ENCODE measurements around the gene SALL1. TPM values are rescaled to one million over a fixed set of nuclear protein-coding genes. Genes with fewer than 3 reads are reported as not detected.

Gene SALL1
- total and polyA plus RNA-seq, 2 donors (not counting 3 experiments of a cell fraction or from before 2014, with no cell fraction given): not detected

- no peaks in the 10 kb centered on the region for H3K27me3 ChIP-seq (ENCODE audit: control insufficient read depth in 2 of 2, insufficient read depth in 2 of 2, low read length in 2 of 2)
- dilution Hi-C loops (cut with MboI; ENCODE audit: extremely low pct_ligation_motif_present, low sequenced_read_pairs): no loop called here
- intact Hi-C loops (cut with micrococcal nuclease): no loop called here
- no peak for TF ChIP-seq MAX (IDR thresholded peaks at IDR 0.05; ENCODE audit: insufficient read depth, insufficient read length)
- TF ChIP-seq MYC (IDR thresholded peaks at IDR 0.05; ENCODE audit: low read depth, low read length): no peak
- no peak for TF ChIP-seq CTCF (IDR thresholded peaks at IDR 0.05; ENCODE audit: extremely low read depth in 1 of 2, insufficient read depth in 1 of 2, low read depth in 1 of 2, low read length in 2 of 2)
- TF ChIP-seq EZH2 (IDR thresholded peaks at IDR 0.05; ENCODE audit: borderline replicate concordance, low read depth, low read length, severe bottlenecking): no peak
- TF ChIP-seq POLR2A (IDR thresholded peaks at IDR 0.05; ENCODE audit: low read depth, low read length): no peak
- no peak for TF ChIP-seq GATA2 (IDR thresholded peaks at IDR 0.05; ENCODE audit: insufficient read depth, insufficient read length, low read depth, low read length)
- TF ChIP-seq JUN (IDR thresholded peaks at IDR 0.05; ENCODE audit: borderline replicate concordance, insufficient read depth, insufficient read length, low read depth): no peak
- no peak for TF ChIP-seq POLR2AphosphoS5 (IDR thresholded peaks at IDR 0.05; ENCODE audit: insufficient read depth, low read depth, low read length)
- TF ChIP-seq FOS (IDR thresholded peaks at IDR 0.05; ENCODE audit: borderline replicate concordance, insufficient read depth, low read length): no peak
- H3K9me1 ChIP-seq (replicated peaks; ENCODE audit: control insufficient read depth, extremely low read depth, insufficient read depth, low read length): no peaks in the 10 kb centered on the region
- H3K79me2 ChIP-seq (ENCODE audit: control insufficient read depth, insufficient read depth, low read length): no peaks in the 10 kb centered on the region
- FAIRE-seq (no peak), DNase-seq (ENCODE audit: low read depth, low spot score) (no peak)
- POLR2A ChIA-PET: no interaction called here
- no peak overlapping the region for H3K4me2 ChIP-seq (ENCODE audit: insufficient read depth, low read length)
- no peaks in the 10 kb centered on the region for H3K36me3 ChIP-seq (ENCODE audit: control insufficient read depth in 2 of 2, extremely low read depth in 1 of 2, insufficient read depth in 2 of 2, low read length in 2 of 2)
- H3K4me1 ChIP-seq (ENCODE audit: control insufficient read depth, extremely low read depth, insufficient read depth, low read length): no peaks in the 10 kb centered on the region
- CTCF ChIA-PET: no interaction called here
- no peak overlapping the region for H2AFZ ChIP-seq (ENCODE audit: low read depth, low read length)
- no TSS peak for BruUV-seq (replicated peaks)
- H3K27ac ChIP-seq (ENCODE audit: insufficient read depth, low read depth, low read length): no peak overlapping the region
- no peaks in the 10 kb centered on the region for H3K9me3 ChIP-seq (replicated peaks; ENCODE audit: control insufficient read depth, insufficient read depth, low read length)
- no peak overlapping the region for H3K4me3 ChIP-seq (replicated peaks in 1 of 3; ENCODE audit: insufficient read depth in 1 of 3, low read depth in 1 of 3, low read length in 3 of 3)
- no peak overlapping the region for H3K9ac ChIP-seq (replicated peaks; ENCODE audit: extremely low read depth, insufficient read depth, low read length)
- no peaks in the 10 kb centered on the region for H4K20me1 ChIP-seq (replicated peaks; ENCODE audit: control insufficient read depth, extremely low read depth, insufficient read depth, low read length)
Observed at GRCh38 chr16:51134876-51135275, 16.2 kb downstream of the SALL1 start.
